Activated naive CD8-positive, alpha-beta T cell treated with anti-CD3 and anti-CD28 coated beads, Interleukin-2, amount 50 U/mL, for 24 hours (primary cell): ENCODE data around the gene LRRC9.

Experiments used
- ATAC-seq: fragments of 150-1000 bp; cut with Tn5 transposase; one replicate; pipeline ENCODE4 v1.10.0; 2021
- DNase-seq: peaks from one replicate; pipeline ENCODE4 v3.0.0; 2021
- H3K27ac Mint-ChIP-seq: one replicate; pipeline ENCODE4 v1.8.0; 2021; ENCODE audit warnings: mild to moderate bottlenecking, mixed read lengths
- H3K27me3 Mint-ChIP-seq: one replicate; pipeline ENCODE4 v1.8.0; 2021; ENCODE audit warnings: mixed read lengths
- H3K36me3 Mint-ChIP-seq: one replicate; pipeline ENCODE4 v1.8.0; 2021; ENCODE audit warnings: low read depth, mixed read lengths
- H3K4me1 Mint-ChIP-seq: one replicate; pipeline ENCODE4 v1.8.0; 2021; ENCODE audit warnings: mixed read lengths
- H3K4me3 Mint-ChIP-seq: one replicate; pipeline ENCODE4 v1.8.0; 2021; ENCODE audit warnings: mild to moderate bottlenecking, moderate library complexity, mixed read lengths
- H3K9me3 Mint-ChIP-seq: one replicate; pipeline ENCODE4 v1.8.0; 2021; ENCODE audit warnings: mixed read lengths

LRRC9 gene

DNA sequence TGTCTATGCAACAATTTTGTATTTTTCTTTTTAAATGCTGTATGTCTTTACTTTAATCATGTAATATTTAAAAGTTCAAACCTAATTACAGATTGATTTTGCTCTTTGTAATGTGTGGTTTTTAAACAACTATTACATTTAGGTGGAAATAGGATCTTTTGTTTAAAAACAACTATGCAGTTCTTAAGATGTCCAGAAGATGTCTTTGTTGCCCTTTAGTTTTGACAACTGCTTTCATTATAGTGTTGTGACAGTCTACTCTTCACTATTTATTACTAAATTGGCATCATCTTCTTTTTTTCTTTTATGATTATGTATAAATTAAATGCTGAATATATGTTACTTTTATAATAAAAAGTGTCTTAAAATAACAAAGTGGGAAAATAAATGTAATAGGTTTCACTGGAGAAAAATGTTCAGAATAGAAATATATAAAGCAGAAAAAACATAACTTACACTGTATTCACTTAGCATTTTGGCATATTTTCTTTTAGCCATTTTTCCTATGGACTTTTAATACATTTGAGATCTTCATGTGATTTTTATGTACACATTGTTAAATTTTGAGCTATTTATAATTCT, 144.6 kb downstream of the LRRC9 start:
- no peak overlapping the region for H3K4me3 Mint-ChIP-seq
- no peaks in the 10 kb centered on the region for H3K4me1 Mint-ChIP-seq
- ATAC-seq (no peak), DNase-seq (no peak)
- H3K27me3 Mint-ChIP-seq, result peaks cover 5% of the 10 kb centered on the region
- no peaks in the 10 kb centered on the region for H3K9me3 Mint-ChIP-seq
- no peaks in the 10 kb centered on the region for H3K36me3 Mint-ChIP-seq
- no peak overlapping the region for H3K27ac Mint-ChIP-seq

DNA sequence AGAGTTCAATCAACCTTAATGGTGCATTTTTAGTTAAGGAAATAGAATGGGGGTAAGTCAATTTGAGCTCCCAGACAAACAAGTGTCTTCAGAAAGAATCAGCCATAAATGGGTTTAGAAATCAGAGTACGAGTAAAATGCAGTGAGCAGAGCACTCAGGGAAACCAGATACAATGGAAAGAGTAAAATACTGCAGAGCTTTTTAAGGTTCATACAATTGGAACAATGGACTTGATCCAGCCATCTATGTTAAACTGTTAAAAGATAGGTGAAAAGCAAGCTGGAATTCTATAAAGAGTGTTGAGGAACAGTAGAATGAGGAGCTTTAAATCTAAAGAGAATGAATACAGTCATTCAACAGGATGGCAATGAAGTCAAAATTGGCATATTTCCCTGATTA, 147.9 kb downstream of the LRRC9 start:
- DNase-seq, result no peak
- H3K4me1 Mint-ChIP-seq, result no peaks in the 10 kb centered on the region
- H3K27ac Mint-ChIP-seq, result no peak overlapping the region
- no peaks in the 10 kb centered on the region for H3K36me3 Mint-ChIP-seq
- peaks cover 3% of the 10 kb centered on the region for H3K27me3 Mint-ChIP-seq
- no peak for ATAC-seq
- H3K9me3 Mint-ChIP-seq, result no peaks in the 10 kb centered on the region
- H3K4me3 Mint-ChIP-seq, result no peak overlapping the region

DNA sequence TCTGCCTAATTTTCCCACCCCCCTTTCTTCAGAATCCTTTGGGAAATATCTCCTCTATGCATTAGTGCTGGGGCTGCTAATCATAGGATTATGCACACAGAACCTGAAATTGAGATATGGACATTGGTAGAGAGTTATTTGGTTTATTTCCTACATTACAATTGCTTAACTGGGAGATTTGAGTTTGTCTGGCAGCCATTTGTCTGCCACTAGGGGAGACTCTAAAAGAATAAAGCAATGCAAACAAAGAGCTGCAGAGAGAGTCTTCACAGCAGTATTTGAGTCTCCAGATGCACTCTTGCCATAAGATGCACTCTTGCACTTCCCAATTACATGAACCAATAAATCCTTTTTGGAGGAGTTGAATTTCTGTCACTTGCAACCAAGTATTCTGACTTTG, 159.8 kb downstream of the LRRC9 start:
- peaks cover 8% of the 10 kb centered on the region for H3K9me3 Mint-ChIP-seq
- no peak for DNase-seq
- H3K36me3 Mint-ChIP-seq, result peaks cover 2% of the 10 kb centered on the region

DNA sequence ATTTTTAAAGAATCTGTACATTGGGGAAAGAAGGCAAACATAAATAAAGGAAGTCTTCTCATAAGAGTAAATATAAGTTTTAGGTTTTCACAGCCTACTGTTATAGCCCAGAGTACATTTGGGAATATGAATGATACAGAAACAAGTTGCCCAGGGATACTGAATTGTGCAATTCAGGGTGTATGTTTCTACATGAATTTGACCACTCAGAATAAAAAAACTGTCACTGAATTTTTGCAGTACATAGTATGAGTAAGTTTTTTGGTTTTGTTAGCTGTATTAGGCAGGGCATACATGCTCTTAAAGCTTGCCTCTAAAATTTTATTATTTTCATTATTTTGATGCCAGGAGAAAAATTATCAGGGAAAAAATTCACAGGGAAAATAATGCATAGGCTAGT, 165.1 kb downstream of the LRRC9 start:
- Mint-ChIP-seq H3K9me3 (no peaks in the 10 kb centered on the region), H3K4me1 (no peaks in the 10 kb centered on the region), H3K36me3 (no peaks in the 10 kb centered on the region), H3K27ac (no peak overlapping the region), H3K4me3 (no peak overlapping the region), H3K27me3 (peaks cover 3% of the 10 kb centered on the region)
- ATAC-seq (no peak), DNase-seq (no peak)

More for the DNA sequence above, 159.8 kb downstream of the LRRC9 start:
- Mint-ChIP-seq H3K27me3 (peaks cover 2% of the 10 kb centered on the region), H3K27ac (no peak overlapping the region), H3K4me3 (no peak overlapping the region), H3K4me1 (no peaks in the 10 kb centered on the region)
- ATAC-seq, result no peak

DNA sequence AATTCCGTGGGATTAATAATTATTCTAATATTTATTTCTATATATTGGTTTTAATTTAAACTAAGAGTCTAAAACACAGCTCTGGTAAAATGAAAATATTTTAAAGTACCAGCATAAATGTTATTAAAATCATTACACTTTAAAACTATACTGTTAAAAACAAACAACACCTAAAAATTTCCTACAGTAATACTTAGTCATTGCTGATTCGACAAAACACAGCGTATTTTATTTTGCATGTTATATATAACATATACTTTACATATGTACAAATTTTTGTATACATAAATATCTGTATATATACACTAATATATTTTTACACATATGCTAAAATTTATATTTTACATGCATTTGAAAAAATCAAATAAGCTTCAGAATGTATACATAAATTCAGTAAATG, 165.7 kb downstream of the LRRC9 start:
- Mint-ChIP-seq H3K4me3 (no peak overlapping the region), H3K4me1 (peaks cover 3% of the 10 kb centered on the region), H3K36me3 (no peaks in the 10 kb centered on the region), H3K27ac (no peak overlapping the region), H3K9me3 (no peaks in the 10 kb centered on the region), H3K27me3 (peaks cover 3% of the 10 kb centered on the region)
- DNase-seq (no peak), ATAC-seq (no peak)

DNA sequence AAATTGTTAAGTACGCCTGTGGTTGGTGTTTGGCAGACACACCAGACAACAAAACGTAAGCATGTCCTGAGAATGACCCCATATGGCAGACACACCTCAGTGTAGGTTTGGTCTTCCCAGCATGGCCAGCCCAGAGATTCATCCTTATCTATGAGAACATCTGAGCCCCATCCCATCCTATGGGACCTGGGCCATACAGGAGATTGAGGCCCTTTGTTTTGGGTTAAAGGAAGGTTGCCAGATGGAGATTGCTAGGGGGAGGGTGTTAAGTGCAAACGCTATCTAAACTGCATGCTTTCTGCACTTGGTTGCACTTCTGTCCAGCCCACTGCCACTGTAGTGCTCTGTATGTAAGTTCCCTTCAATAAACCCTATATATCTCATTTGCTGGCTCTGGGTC, 167.7 kb downstream of the LRRC9 start:
- H3K4me3 Mint-ChIP-seq, result no peak overlapping the region
- no peaks in the 10 kb centered on the region for H3K9me3 Mint-ChIP-seq
- ATAC-seq, result no peak
- no peak overlapping the region for H3K27ac Mint-ChIP-seq
- peaks cover 2% of the 10 kb centered on the region for H3K36me3 Mint-ChIP-seq
- H3K4me1 Mint-ChIP-seq, result peaks cover 10% of the 10 kb centered on the region
- peaks cover 2% of the 10 kb centered on the region for H3K27me3 Mint-ChIP-seq
- no peak for DNase-seq

DNA sequence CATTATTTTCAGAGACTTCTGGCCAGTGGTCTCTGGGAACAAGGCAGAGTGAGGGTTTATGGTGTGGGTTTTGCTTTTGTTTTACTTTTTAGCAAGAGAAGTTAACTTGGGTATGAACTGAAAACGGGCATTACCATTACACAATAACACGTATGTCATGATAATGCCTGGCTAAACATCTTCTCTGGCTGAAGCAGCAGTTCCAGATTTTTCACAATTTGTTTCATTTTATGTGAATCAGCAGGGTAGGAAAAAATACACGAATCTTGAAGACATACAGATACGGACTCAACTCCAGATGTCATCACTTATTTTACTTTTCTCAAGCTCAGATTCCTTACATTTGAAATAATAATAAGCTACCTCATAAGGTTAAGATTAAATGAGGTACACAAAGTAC, 169.3 kb downstream of the LRRC9 start:
- Mint-ChIP-seq H3K9me3 (no peaks in the 10 kb centered on the region), H3K27me3 (peaks cover 2% of the 10 kb centered on the region), H3K4me3 (no peak overlapping the region), H3K4me1 (peaks cover 22% of the 10 kb centered on the region), H3K27ac (no peak overlapping the region), H3K36me3 (peaks cover 11% of the 10 kb centered on the region)
- no peak for ATAC-seq
- DNase-seq, result no peak

DNA sequence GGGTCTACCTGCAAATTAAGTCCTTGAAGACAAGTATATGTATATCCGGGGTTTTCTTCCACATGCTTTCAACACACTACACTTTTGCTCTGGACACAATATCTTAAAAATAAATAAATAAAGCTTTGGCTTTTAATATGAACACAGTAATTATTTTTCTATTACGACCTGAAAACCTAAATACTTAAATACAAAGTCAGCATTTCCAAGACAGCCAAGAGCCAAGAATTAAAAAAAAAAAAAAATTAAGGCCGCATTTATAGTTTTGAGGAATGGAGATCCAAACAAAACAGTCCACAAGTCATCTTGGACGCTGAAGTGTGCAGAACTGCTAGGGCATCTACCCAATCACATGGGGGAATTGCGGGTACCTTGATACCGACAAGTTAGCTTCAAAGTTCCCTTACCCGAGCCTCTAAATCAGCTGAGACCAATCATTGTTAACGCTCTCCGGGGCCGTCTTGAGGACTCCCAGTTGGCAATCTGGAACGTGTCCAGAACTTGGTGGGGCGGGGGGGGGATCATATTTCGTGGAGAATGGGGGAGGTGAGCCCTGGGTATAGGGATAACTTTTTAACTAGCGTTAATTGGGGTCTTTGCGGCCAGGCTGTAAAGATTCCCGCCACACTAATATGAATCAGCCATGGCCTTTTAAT, 171.0 kb downstream of the LRRC9 start:
- H3K36me3 Mint-ChIP-seq, result peaks cover 17% of the 10 kb centered on the region
- H3K4me3 Mint-ChIP-seq, result peak overlapping the region; percentile 97
- H3K4me1 Mint-ChIP-seq, result peaks cover 40% of the 10 kb centered on the region
- peaks cover 2% of the 10 kb centered on the region for H3K27me3 Mint-ChIP-seq
- no peaks in the 10 kb centered on the region for H3K9me3 Mint-ChIP-seq
- no peak for ATAC-seq
- peak overlapping the region; percentile 95 for H3K27ac Mint-ChIP-seq
- DNase-seq, result peak; percentile 17

DNA sequence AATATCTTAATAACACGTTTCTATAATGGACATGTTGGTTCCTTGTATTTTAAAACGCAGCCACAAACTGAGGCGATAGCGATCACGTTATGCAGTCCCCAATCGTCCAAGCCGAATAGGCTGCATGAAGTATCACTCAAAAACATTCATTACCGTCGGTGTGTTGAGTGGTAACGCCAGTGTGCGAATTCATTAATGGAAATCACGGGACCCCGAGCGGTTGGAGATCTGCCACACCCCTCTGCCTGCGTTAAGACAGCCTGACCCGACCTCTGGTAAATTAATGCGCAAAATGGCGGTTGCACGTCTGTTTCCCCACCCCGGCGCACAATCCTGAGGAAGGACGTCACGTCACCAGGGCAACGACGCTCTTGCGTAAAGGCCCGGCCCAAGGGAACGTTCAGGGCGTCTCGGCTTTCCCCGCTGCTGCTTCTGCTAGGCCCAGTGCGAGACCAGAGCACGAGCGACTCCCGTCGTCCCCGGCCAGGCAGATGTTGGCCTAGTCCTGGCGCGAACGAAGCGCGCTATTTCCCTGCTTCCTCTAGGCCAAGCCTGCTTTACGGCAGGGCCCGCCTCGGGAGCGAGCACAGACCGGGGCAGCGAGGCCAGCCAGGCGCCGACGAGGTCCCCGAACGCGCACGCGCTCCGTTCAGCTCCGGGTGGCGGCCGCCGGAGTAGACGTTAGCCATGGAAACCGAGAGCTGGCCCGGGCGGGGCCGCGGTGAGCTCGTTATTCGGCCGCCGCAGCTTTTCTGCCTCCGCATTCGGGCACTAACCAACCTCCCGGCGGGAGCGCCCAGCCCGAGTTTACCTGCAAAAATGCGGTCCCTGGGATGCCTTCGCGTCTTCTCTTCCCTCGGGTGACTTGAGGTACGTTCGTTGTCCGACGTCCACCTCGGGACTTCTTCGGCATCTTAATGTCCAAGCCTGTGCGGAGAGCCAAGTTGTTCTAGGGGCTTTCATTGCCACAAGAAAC, 171.9 kb downstream of the LRRC9 start, which contains the start of gene PCNX4:
Gene PCNX4 (plus strand): TSS at position 374 of the 976 bp plus-strand sequence. CDS start 15,716 bp downstream, outside the sequence.
- ATAC-seq, result peak; percentile 97
- peak; percentile 91 for DNase-seq
- Mint-ChIP-seq H3K4me1 (peaks cover 41% of the 10 kb centered on the region), H3K27ac (peak within 1 kb of the TSS; percentile 95), H3K36me3 (peaks cover 17% of the 10 kb centered on the region), H3K9me3 (no peaks in the 10 kb centered on the region), H3K4me3 (peak within 1 kb of the TSS; percentile 97), H3K27me3 (peaks cover 2% of the 10 kb centered on the region)

DNA sequence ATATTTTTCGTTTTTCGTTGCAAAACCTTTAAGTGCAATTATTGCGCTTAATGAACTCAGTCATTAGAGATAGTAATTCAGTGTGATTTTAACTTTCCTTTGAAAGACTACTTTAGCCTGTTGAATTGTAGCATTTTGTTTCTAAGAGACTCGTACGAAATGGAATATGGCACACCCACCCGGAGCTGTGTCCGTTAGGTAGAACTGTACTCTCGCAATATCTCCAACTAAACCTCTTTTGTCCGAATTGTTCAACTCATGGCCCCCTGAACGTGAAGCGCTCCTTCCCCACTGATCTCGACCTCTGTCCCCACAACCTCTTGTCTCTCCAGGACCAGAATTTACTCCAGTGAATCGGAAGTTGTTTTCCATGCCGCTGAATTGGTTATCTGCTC, 172.6 kb downstream of the LRRC9 start:
- Mint-ChIP-seq H3K27me3 (peaks cover 2% of the 10 kb centered on the region), H3K4me1 (peaks cover 41% of the 10 kb centered on the region), H3K27ac (peak overlapping the region; percentile 95), H3K9me3 (no peaks in the 10 kb centered on the region), H3K36me3 (peaks cover 17% of the 10 kb centered on the region), H3K4me3 (peak overlapping the region; percentile 97)
- ATAC-seq (no peak), DNase-seq (peak; percentile 16)

DNA sequence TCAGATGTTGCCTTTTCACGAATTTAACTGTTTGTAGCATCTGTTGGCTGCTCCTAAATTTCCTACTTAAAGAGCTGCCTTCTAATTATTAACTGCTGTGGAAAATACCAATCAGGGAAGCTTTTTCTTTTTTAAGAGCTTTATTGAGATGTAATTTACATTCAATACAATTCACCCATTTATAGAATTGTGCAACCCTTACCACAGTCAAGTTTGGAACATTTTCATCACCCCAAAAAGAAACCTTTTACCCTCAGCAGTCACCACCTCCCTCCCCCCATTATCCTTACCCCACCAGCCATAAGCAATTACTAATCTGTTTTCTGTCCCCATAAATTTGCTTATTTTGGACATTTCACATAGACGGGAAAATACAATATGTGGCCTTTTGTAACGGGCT, 173.1 kb downstream of the LRRC9 start:
- H3K4me1 Mint-ChIP-seq, result peaks cover 44% of the 10 kb centered on the region
- no peaks in the 10 kb centered on the region for H3K9me3 Mint-ChIP-seq
- H3K36me3 Mint-ChIP-seq, result peaks cover 21% of the 10 kb centered on the region
- DNase-seq, result no peak
- ATAC-seq, result no peak
- H3K27me3 Mint-ChIP-seq, result peaks cover 2% of the 10 kb centered on the region
- peak overlapping the region; percentile 95 for H3K27ac Mint-ChIP-seq
- peak overlapping the region; percentile 97 for H3K4me3 Mint-ChIP-seq

DNA sequence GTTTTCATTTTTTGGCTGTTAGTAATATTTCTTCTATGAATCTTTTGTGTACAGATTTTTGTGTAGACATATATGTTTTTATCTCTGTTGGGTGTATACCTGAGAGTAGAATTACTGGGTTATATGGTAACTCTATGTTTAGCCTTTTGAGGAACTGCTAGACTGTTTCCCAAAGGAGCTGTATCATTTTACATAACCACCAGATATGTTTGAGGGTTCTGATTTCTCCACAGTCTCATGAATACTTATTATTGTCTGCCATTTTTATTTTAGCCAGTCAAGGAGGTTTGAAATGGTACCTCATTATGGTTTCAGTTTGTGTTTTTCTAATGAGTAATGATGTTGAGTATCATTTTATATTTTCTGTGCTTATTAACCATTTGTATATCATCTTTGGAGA, 173.7 kb downstream of the LRRC9 start:
- Mint-ChIP-seq H3K27ac (peak overlapping the region; percentile 95), H3K27me3 (peaks cover 2% of the 10 kb centered on the region), H3K9me3 (no peaks in the 10 kb centered on the region), H3K36me3 (peaks cover 25% of the 10 kb centered on the region), H3K4me3 (peak overlapping the region; percentile 97), H3K4me1 (peaks cover 48% of the 10 kb centered on the region)
- no peak for DNase-seq
- ATAC-seq, result no peak

DNA sequence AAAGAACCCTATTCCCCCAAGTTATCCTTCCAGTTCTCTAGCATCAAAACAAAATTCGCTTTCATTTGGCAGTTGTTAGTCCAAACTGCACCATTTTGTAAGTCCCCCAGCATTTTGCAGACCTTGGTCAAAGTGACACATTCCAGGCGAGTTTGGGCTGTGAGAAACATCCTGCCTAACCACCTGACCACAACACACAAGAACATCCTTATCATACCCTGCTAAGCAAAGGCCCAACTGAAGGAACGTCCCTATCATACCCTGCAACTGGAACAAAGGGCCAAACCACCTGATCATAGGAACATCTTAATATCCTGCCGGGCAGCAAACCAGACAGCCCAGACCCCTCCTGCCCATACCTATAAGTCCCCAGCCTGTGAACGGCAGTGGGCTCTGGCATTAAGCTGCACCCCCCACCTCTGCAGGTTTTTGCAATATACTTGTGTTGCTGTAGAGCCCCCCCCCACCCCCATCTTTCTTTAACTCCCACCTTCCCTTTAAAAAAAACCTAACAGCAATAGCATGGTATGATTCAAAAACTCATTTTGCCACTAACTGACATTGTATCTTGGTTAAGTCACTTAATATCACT, 174.5 kb downstream of the LRRC9 start:
- Mint-ChIP-seq H3K4me3 (peak overlapping the region; percentile 97), H3K36me3 (peaks cover 25% of the 10 kb centered on the region), H3K4me1 (peaks cover 48% of the 10 kb centered on the region), H3K27ac (peak overlapping the region; percentile 95), H3K9me3 (no peaks in the 10 kb centered on the region), H3K27me3 (peaks cover 2% of the 10 kb centered on the region)
- peak; percentile 23 for DNase-seq
- peak; percentile 12 for ATAC-seq

DNA sequence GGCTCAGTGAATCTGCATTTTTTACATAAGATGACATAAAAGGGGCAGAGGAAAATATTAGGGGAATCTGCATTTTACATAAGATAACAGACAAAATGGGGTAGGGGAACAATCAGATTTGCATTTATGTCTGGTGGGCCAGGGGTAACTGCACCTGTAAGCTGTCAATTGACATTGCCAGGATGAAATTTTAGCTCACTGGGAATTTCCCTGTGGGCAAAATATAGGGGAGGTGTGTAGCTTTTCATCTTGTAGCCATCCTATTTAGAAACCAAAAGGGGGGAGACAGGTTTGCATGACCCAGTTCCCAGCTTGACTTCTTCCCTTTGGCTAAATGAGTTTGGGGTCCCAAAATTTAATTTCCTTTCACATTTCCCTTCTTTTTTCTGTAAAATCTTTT, 175.3 kb downstream of the LRRC9 start:
- H3K4me1 Mint-ChIP-seq, result peaks cover 52% of the 10 kb centered on the region
- H3K36me3 Mint-ChIP-seq, result peaks cover 29% of the 10 kb centered on the region
- DNase-seq (no peak), ATAC-seq (no peak)
- peak overlapping the region; percentile 97 for H3K4me3 Mint-ChIP-seq
- H3K9me3 Mint-ChIP-seq, result no peaks in the 10 kb centered on the region
- H3K27ac Mint-ChIP-seq, result no peak overlapping the region
- no peaks in the 10 kb centered on the region for H3K27me3 Mint-ChIP-seq
